ENCODE data around the gene AVPR1B.

AVPR1B gene

DNA sequence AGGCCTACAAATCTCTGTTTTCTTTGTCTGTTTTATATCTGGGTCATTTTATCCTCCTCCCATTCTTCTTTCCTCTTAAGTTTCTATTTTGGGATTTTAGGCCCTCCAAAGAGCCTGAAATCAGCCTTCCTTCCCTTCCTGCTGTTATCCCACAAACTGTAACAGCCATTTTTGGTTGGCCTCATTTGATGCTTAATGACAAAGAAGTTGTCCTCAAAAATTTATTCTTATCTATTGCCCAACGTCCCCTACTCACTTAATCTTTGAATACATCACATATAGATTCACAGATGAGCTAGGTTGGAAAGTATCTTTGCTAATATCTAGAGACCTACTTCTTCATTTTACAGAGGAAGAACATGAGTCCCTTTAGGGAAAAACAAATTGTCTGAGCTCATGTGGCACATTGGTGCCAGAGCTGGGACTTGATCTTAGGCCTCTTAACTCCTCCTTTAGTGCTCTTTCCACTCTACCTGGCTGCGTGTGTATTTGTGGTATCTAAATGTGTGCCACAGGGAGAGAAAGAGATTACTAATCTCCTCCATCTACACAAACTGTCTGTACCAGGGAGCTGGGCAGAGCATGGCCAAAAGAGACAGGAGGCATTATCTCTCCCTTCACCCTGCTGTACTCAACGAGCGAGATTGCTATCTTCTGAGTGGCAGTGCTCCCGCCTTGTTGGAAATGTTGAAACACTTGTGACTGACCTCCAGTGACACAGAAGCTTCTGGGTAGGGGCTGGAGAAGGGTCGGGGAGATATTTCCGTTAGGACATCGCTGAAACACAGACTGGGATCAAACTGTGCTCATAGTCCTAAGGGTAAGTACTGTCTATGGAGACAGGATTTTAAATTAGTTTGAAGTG is 34.1 kb downstream of the AVPR1B start:
- no peaks in the 10 kb centered on the region for H3K9me3 ChIP-seq (ENCODE audit: control insufficient read depth in 2 of 2, low read length in 2 of 2)
- H3K27ac ChIP-seq (ENCODE audit: low read depth in 2 of 2, low read length in 2 of 2), result no peak overlapping the region
- no peaks in the 10 kb centered on the region for H3K4me1 ChIP-seq (ENCODE audit: control insufficient read depth in 2 of 2, insufficient read depth in 2 of 2, low read length in 2 of 2)
- no peaks in the 10 kb centered on the region for H3K36me3 ChIP-seq (ENCODE audit: control insufficient read depth in 2 of 2, insufficient read depth in 2 of 2, low read length in 2 of 2)
- H3K9ac ChIP-seq (ENCODE audit: low read depth in 1 of 2, low read length in 2 of 2), result no peak overlapping the region
- no peaks in the 10 kb centered on the region for H3K27me3 ChIP-seq (ENCODE audit: control insufficient read depth in 2 of 2, insufficient read depth in 2 of 2, low read length in 2 of 2)
- H3K4me3 ChIP-seq (ENCODE audit: low read length in 2 of 2), result no peak overlapping the region

DNA sequence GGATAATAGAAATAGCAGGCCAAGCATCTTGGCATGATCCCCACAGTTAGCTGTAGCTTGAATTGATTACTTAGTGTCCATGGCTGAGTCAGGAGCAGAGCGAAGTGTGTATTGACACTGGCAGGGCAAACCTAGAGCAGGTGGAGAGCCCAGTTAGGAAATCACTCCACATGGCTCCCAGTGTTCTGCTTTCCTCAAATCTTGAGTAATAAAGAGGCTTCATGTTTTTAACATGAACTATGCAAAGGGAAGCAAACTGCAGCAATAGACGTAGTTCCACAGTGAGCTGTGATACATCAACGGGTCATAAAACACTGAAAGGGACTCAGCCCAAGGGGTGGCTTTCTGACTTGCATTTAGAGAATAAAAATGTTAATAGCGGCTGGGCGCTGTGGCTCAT is 35.3 kb downstream of the AVPR1B start:
- Histone ChIP-seq H3K27ac (ENCODE audit: low read depth in 2 of 2, low read length in 2 of 2) (no peak overlapping the region), H3K9me3 (ENCODE audit: control insufficient read depth in 2 of 2, low read length in 2 of 2) (no peaks in the 10 kb centered on the region), H3K4me3 (ENCODE audit: low read length in 2 of 2) (no peak overlapping the region), H3K27me3 (ENCODE audit: control insufficient read depth in 2 of 2, insufficient read depth in 2 of 2, low read length in 2 of 2) (no peaks in the 10 kb centered on the region), H3K9ac (ENCODE audit: low read depth in 1 of 2, low read length in 2 of 2) (no peak overlapping the region), H3K36me3 (ENCODE audit: control insufficient read depth in 2 of 2, insufficient read depth in 2 of 2, low read length in 2 of 2) (no peaks in the 10 kb centered on the region), H3K4me1 (ENCODE audit: control insufficient read depth in 2 of 2, insufficient read depth in 2 of 2, low read length in 2 of 2) (no peaks in the 10 kb centered on the region)

DNA sequence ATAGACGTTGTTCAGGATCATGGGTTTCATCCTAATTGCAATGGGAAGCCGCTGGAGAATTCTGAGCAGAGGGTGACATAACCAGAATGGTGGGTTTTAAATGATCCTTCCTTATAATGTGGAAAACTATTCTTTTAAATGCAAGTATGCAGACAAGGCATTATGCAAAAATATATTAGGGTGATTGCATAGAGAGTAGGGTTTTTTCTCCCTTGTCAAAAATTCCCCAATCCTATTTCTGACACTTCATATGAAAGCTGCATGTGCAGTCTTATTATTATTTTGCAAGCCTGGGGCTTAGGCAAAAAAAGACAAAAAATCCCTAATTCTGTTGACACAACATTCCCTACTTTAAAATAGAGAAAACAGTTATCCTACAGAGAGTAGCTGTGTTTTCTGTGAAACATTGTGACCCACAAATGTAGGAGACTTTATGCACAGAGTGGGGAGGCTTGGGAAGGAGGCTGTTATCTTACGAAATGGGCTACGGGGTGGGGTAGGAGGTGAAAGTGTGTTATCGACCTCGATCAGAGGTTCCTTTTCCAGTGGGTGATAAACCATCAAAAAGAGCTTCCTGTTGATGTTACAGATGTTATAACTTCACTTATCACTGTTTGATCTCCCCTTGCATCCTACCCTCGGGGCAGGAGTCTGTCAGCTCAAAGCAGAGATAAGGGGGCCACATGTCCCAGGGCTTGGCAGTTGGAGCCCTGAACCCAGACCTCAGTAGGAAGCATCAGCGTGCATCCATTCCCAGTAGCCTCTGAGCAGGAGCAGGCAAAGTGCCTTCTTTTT is 37.0 kb downstream of the AVPR1B start:
- Histone ChIP-seq H3K4me1 (ENCODE audit: control insufficient read depth in 2 of 2, insufficient read depth in 2 of 2, low read length in 2 of 2) (no peaks in the 10 kb centered on the region), H3K9ac (ENCODE audit: low read depth in 1 of 2, low read length in 2 of 2) (no peak overlapping the region), H3K4me3 (ENCODE audit: low read length in 2 of 2) (no peak overlapping the region)

DNA sequence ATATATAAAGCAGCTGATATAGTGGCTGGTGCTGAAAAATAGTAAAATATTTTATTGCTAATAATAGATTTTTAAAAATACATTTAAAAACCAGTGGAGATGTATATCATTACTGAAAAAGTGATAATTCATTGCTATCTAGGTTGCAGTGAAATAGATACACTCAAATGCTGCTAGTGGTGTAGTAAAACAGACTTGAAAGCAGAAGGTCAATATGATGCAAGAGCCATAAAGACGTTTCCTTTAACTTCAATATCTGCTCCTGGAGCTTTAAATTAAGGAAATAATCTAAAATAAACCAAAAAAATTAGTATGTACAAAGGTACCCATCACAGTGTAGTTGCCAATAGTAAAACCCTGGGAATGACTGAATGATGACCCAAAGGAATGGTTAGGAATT is 38.1 kb downstream of the AVPR1B start:
- Histone ChIP-seq H3K27me3 (ENCODE audit: control insufficient read depth in 2 of 2, insufficient read depth in 2 of 2, low read length in 2 of 2) (no peaks in the 10 kb centered on the region), H3K4me3 (ENCODE audit: low read length in 2 of 2) (no peak overlapping the region), H3K9me3 (ENCODE audit: control insufficient read depth in 2 of 2, low read length in 2 of 2) (no peaks in the 10 kb centered on the region), H3K27ac (ENCODE audit: low read depth in 2 of 2, low read length in 2 of 2) (no peak overlapping the region), H3K4me1 (ENCODE audit: control insufficient read depth in 2 of 2, insufficient read depth in 2 of 2, low read length in 2 of 2) (no peaks in the 10 kb centered on the region), H3K9ac (ENCODE audit: low read depth in 1 of 2, low read length in 2 of 2) (no peak overlapping the region), H3K36me3 (ENCODE audit: control insufficient read depth in 2 of 2, insufficient read depth in 2 of 2, low read length in 2 of 2) (no peaks in the 10 kb centered on the region)

More for the DNA sequence above, 37.0 kb downstream of the AVPR1B start:
- Histone ChIP-seq H3K27ac (ENCODE audit: low read depth in 2 of 2, low read length in 2 of 2) (no peak overlapping the region), H3K36me3 (ENCODE audit: control insufficient read depth in 2 of 2, insufficient read depth in 2 of 2, low read length in 2 of 2) (no peaks in the 10 kb centered on the region), H3K27me3 (ENCODE audit: control insufficient read depth in 2 of 2, insufficient read depth in 2 of 2, low read length in 2 of 2) (no peaks in the 10 kb centered on the region), H3K9me3 (ENCODE audit: control insufficient read depth in 2 of 2, low read length in 2 of 2) (no peaks in the 10 kb centered on the region)

DNA sequence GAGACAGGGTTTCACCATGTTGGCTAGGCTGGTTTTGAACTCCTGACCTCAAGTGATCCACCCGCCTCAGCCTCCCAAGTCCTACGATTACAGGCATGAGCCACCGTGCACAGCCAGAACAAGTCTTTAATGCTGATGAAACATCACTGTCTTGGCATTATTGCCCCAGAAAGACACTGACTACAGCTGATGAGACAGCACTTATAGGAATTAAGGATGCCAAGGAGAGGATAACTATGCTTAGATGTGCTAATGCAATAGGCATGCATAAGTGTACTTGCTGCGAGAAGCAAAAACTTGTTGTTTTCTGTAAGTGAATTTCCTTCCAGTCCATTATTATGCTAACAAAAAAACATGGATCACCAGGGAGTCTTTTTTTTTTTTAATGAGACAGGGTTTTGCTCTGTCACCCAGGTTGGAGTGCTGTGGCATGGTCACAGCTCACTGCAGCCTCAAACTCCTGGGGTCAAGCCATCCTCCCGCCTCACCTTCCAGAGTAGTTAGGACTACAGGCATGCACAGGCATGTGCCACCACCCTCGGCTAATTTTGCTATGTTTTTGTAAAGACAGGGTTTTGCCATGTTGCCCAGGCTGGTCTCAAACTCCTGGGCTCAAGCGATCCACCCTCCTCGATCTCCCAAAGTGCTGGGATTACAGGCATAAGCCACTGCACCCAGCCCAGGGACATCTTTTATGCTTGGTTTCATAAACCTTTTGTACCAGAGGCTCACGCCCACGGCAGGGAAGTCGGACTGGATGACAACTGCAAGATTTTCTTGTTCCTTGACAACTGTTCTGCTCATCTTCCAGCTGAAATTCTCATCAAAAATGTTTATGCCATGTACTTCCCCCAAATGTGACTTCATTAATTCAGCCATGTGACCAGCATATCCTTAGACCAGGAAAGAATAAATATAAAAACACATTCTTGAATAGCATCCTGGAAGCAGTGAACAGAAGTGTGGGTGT is 41.1 kb downstream of the AVPR1B start:
- no peaks in the 10 kb centered on the region for H3K36me3 ChIP-seq (ENCODE audit: control insufficient read depth in 2 of 2, insufficient read depth in 2 of 2, low read length in 2 of 2)
- H3K4me3 ChIP-seq (ENCODE audit: low read length in 2 of 2), result no peak overlapping the region
- H3K4me1 ChIP-seq (ENCODE audit: control insufficient read depth in 2 of 2, insufficient read depth in 2 of 2, low read length in 2 of 2), result no peaks in the 10 kb centered on the region
- H3K9me3 ChIP-seq (ENCODE audit: control insufficient read depth in 2 of 2, low read length in 2 of 2), result no peaks in the 10 kb centered on the region
- H3K27ac ChIP-seq (ENCODE audit: low read depth in 2 of 2, low read length in 2 of 2), result no peak overlapping the region
- no peak overlapping the region for H3K9ac ChIP-seq (ENCODE audit: low read depth in 1 of 2, low read length in 2 of 2)
- no peaks in the 10 kb centered on the region for H3K27me3 ChIP-seq (ENCODE audit: control insufficient read depth in 2 of 2, insufficient read depth in 2 of 2, low read length in 2 of 2)

DNA sequence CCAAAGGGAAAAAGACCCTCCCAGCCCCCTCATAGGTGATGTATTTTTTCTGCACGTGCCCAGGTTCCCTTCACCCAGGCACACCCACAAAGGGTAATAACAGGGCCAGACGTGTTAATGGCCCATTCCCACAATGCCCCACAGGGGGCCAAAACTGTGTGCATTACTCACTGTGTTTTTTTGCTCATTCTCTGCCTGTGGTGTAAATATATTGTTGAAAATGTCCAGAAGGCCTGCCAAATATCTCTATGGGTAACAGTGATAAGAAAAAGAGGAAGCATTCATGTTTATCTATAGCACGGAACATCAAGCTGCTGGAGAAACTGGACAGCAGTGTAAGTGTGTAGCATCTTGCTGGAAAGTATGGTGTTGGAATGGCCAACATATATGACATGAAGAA is 42.3 kb downstream of the AVPR1B start:
- Histone ChIP-seq H3K9me3 (ENCODE audit: control insufficient read depth in 2 of 2, low read length in 2 of 2) (no peaks in the 10 kb centered on the region), H3K9ac (ENCODE audit: low read depth in 1 of 2, low read length in 2 of 2) (no peak overlapping the region), H3K36me3 (ENCODE audit: control insufficient read depth in 2 of 2, insufficient read depth in 2 of 2, low read length in 2 of 2) (no peaks in the 10 kb centered on the region), H3K27ac (ENCODE audit: low read depth in 2 of 2, low read length in 2 of 2) (no peak overlapping the region), H3K27me3 (ENCODE audit: control insufficient read depth in 2 of 2, insufficient read depth in 2 of 2, low read length in 2 of 2) (no peaks in the 10 kb centered on the region), H3K4me1 (ENCODE audit: control insufficient read depth in 2 of 2, insufficient read depth in 2 of 2, low read length in 2 of 2) (no peaks in the 10 kb centered on the region), H3K4me3 (ENCODE audit: low read length in 2 of 2) (no peak overlapping the region)

DNA sequence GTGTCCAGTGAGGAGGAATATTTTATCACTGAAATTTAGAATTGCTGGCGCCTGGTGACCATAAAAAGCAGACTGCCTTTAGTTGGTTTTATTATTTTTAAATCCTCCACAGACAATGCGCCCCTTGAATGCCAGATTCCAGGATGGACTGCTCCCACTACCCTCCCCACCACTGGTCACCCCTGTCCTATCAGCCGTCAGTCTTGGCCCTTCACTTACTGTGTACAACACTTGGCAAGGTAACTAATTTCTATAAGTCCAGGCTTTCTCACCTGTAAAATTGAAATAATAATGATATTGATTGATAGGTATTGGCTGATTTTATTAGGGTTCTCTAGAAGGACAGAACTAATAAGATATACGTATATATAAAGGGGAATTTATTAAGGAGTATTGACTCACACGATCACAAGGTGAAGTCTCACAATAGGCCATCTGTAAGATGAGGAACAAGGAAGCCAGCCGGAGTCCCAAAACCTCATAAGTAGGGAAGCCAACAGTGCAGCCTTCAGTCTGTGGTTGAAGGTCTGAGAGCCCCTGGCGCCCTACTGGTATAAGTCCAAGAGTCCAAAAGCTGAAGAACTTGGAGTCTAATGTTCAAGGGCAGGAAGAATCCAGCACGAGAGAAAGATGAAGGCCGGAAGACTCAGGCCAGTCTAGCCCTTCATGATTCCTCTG is 46.4 kb downstream of the AVPR1B start:
- Histone ChIP-seq H3K36me3 (ENCODE audit: control insufficient read depth in 2 of 2, insufficient read depth in 2 of 2, low read length in 2 of 2) (no peaks in the 10 kb centered on the region), H3K4me1 (ENCODE audit: control insufficient read depth in 2 of 2, insufficient read depth in 2 of 2, low read length in 2 of 2) (peaks cover 0 to 2% of the 10 kb centered on the region in 2 donors), H3K9ac (ENCODE audit: low read depth in 1 of 2, low read length in 2 of 2) (no peak overlapping the region), H3K4me3 (ENCODE audit: low read length in 2 of 2) (no peak overlapping the region), H3K9me3 (ENCODE audit: control insufficient read depth in 2 of 2, low read length in 2 of 2) (no peaks in the 10 kb centered on the region), H3K27me3 (ENCODE audit: control insufficient read depth in 2 of 2, insufficient read depth in 2 of 2, low read length in 2 of 2) (peaks cover 0 to 4% of the 10 kb centered on the region in 2 donors), H3K27ac (ENCODE audit: low read depth in 2 of 2, low read length in 2 of 2) (no peak overlapping the region)

DNA sequence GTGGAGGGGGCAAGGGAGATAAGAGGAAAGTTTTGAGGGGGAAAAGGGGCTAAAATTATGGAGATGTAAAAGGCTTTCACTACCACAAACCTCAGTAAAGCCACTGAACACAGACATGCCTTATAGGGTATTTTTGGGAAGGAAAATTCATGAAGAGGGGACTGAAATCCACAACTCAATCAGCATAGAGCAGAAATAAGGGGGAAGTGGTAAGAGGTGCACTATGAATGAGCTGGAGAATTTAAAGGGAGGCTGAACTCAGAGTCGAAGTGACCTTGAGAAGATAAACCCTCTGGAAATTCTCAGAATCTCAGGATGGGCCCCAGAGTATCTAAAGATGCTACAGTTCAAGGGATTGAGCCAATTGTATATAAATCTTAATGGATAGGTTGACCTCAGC is 48.9 kb downstream of the AVPR1B start:
- Histone ChIP-seq H3K27ac (ENCODE audit: low read depth in 2 of 2, low read length in 2 of 2) (no peak overlapping the region), H3K4me3 (ENCODE audit: low read length in 2 of 2) (no peak overlapping the region), H3K36me3 (ENCODE audit: control insufficient read depth in 2 of 2, insufficient read depth in 2 of 2, low read length in 2 of 2) (no peaks in the 10 kb centered on the region), H3K9ac (ENCODE audit: low read depth in 1 of 2, low read length in 2 of 2) (no peak overlapping the region), H3K27me3 (ENCODE audit: control insufficient read depth in 2 of 2, insufficient read depth in 2 of 2, low read length in 2 of 2) (peaks cover 0 to 4% of the 10 kb centered on the region in 2 donors), H3K9me3 (ENCODE audit: control insufficient read depth in 2 of 2, low read length in 2 of 2) (no peaks in the 10 kb centered on the region), H3K4me1 (ENCODE audit: control insufficient read depth in 2 of 2, insufficient read depth in 2 of 2, low read length in 2 of 2) (peaks cover 0 to 2% of the 10 kb centered on the region in 2 donors)

DNA sequence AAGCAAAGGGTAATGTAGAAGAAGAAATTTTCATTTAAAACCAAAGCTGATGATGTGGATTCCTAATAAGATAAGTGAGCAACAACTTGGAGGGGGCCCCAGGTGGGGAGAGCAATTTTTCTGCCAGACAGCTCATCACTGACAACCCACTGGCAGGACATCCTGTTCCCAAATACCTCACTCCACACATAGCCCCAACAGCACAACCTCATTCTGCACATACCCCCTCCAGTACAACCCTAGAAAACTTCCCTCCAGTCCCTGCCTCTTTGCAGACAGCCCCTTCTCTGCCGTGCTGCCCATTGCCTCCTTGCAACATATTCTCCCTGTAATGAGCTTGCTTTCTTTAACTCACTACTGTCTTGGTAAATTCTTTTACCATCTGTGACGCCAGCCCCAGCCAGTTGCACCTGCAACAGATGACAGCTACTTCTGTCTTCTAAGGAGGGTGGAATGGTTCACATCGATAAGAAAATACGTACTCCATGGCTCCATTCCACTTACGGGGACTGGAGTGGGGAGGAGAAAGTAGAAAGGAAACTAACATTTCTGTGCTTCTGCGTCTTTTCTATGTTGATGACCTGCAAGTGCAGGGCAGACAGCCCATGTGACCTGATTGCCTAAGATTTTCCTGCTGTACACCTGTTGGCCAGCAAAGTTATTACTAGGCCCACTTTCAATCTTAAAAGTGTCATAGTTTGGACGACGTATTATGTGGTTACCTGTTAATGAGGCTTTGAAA is 49.5 kb downstream of the AVPR1B start:
- peaks cover 0 to 4% of the 10 kb centered on the region in 2 donors for H3K27me3 ChIP-seq (ENCODE audit: control insufficient read depth in 2 of 2, insufficient read depth in 2 of 2, low read length in 2 of 2)
- H3K4me3 ChIP-seq (ENCODE audit: low read length in 2 of 2), result no peak overlapping the region
- no peak overlapping the region for H3K27ac ChIP-seq (ENCODE audit: low read depth in 2 of 2, low read length in 2 of 2)

More for the DNA sequence above, 49.5 kb downstream of the AVPR1B start:
- no peaks in the 10 kb centered on the region for H3K36me3 ChIP-seq (ENCODE audit: control insufficient read depth in 2 of 2, insufficient read depth in 2 of 2, low read length in 2 of 2)
- peaks cover 0 to 2% of the 10 kb centered on the region in 2 donors for H3K4me1 ChIP-seq (ENCODE audit: control insufficient read depth in 2 of 2, insufficient read depth in 2 of 2, low read length in 2 of 2)
- no peaks in the 10 kb centered on the region for H3K9me3 ChIP-seq (ENCODE audit: control insufficient read depth in 2 of 2, low read length in 2 of 2)
- H3K9ac ChIP-seq (ENCODE audit: low read depth in 1 of 2, low read length in 2 of 2), result no peak overlapping the region

All from mucosa of rectum (tissue), 2 donors.